Measurements from ENCODE around the gene TET2.

The TET2 gene

GRCh38 chr4:105179539-105180401, 33.1 kb downstream of the TET2 start:
- no peak overlapping the region for H3K9ac ChIP-seq
- TF ChIP-seq Cebpa-rat (IDR thresholded peaks at IDR 0.05) = no peak
- H3K4me1 ChIP-seq = no peaks in the 10 kb centered on the region
- H3K9me3 ChIP-seq = peaks cover 10% of the 10 kb centered on the region
- peaks cover 5% of the 10 kb centered on the region; the same call in 1 of the 2 replicates for H4K20me1 ChIP-seq
- no peak overlapping the region for H3K4me3 ChIP-seq
- H3K27ac ChIP-seq = no peak overlapping the region
- H3K36me3 ChIP-seq = peaks cover 14% of the 10 kb centered on the region
- no peak overlapping the region for H3K4me2 ChIP-seq
- H3K27me3 ChIP-seq = no peaks in the 10 kb centered on the region

- Histone ChIP-seq H3K27ac (no peak overlapping the region), H4K20me1 (peaks cover 5% of the 10 kb centered on the region; the same call in 1 of the 2 replicates), H3K36me3 (peaks cover 15% of the 10 kb centered on the region), H3K4me2 (no peak overlapping the region), H3K4me3 (no peak overlapping the region), H3K27me3 (no peaks in the 10 kb centered on the region), H3K9ac (no peak overlapping the region), H3K4me1 (no peaks in the 10 kb centered on the region), H3K9me3 (no peaks in the 10 kb centered on the region)
- TF ChIP-seq Cebpa-rat (IDR thresholded peaks at IDR 0.05) = no peak
Measured at GRCh38 chr4:105181259-105181658, 34.6 kb downstream of the TET2 start.

GRCh38 chr4:105182211-105182610, 35.5 kb downstream of the TET2 start:
- Histone ChIP-seq H3K4me2 (no peak overlapping the region), H3K27me3 (no peaks in the 10 kb centered on the region), H3K4me3 (no peak overlapping the region), H3K4me1 (no peaks in the 10 kb centered on the region), H3K27ac (no peak overlapping the region), H3K36me3 (peaks cover 13% of the 10 kb centered on the region; the same call in 1 of the 2 replicates), H3K9me3 (no peaks in the 10 kb centered on the region), H3K9ac (no peak overlapping the region), H4K20me1 (peaks cover 5% of the 10 kb centered on the region; the same call in 1 of the 2 replicates)
- no peak for TF ChIP-seq Cebpa-rat (IDR thresholded peaks at IDR 0.05)

GRCh38 chr4:105184316-105184980, 37.8 kb downstream of the TET2 start:
- H3K27me3 ChIP-seq = no peaks in the 10 kb centered on the region
- TF ChIP-seq Cebpa-rat (IDR thresholded peaks at IDR 0.05) = no peak
- peaks cover 9% of the 10 kb centered on the region; the same call in 1 of the 2 replicates for H3K36me3 ChIP-seq
- no peaks in the 10 kb centered on the region for H3K9me3 ChIP-seq
- H3K4me3 ChIP-seq = no peak overlapping the region
- no peaks in the 10 kb centered on the region for H3K4me1 ChIP-seq
- no peak overlapping the region for H3K9ac ChIP-seq
- no peak overlapping the region for H3K27ac ChIP-seq
- no peak overlapping the region for H3K4me2 ChIP-seq
- H4K20me1 ChIP-seq = peaks cover 4% of the 10 kb centered on the region; the same call in 1 of the 2 replicates

- H3K4me1 ChIP-seq = peaks cover 10% of the 10 kb centered on the region; the same call in 1 of the 2 replicates
- TF ChIP-seq Cebpa-rat (IDR thresholded peaks at IDR 0.05) = no peak
- peaks cover 24% of the 10 kb centered on the region for H3K36me3 ChIP-seq
- no peak overlapping the region for H3K4me2 ChIP-seq
- no peaks in the 10 kb centered on the region for H3K27me3 ChIP-seq
- no peak overlapping the region for H3K4me3 ChIP-seq
- no peak overlapping the region for H3K9ac ChIP-seq
- no peaks in the 10 kb centered on the region for H3K9me3 ChIP-seq
- H4K20me1 ChIP-seq = peaks cover 17% of the 10 kb centered on the region; the same call in 1 of the 2 replicates
- H3K27ac ChIP-seq = no peak overlapping the region
Measured at GRCh38 chr4:105186701-105187161, 40.1 kb downstream of the TET2 start.

GRCh38 chr4:105189855-105190650, 43.4 kb downstream of the TET2 start:
- H3K9me3 ChIP-seq = no peaks in the 10 kb centered on the region; the same call in 1 of the 2 replicates
- TF ChIP-seq Cebpa-rat (IDR thresholded peaks at IDR 0.05) = no peak
- no peak overlapping the region for H3K4me3 ChIP-seq
- H3K27me3 ChIP-seq = no peaks in the 10 kb centered on the region
- H3K27ac ChIP-seq = no peak overlapping the region
- peaks cover 17% of the 10 kb centered on the region; the same call in 1 of the 2 replicates for H4K20me1 ChIP-seq
- peaks cover 12% of the 10 kb centered on the region; the same call in 1 of the 2 replicates for H3K4me1 ChIP-seq
- H3K36me3 ChIP-seq = peaks cover 27% of the 10 kb centered on the region
- H3K9ac ChIP-seq = no peak overlapping the region
- H3K4me2 ChIP-seq = no peak overlapping the region

GRCh38 chr4:105191621-105192210, 45.0 kb downstream of the TET2 start:
- Histone ChIP-seq H4K20me1 (peaks cover 17% of the 10 kb centered on the region; the same call in 1 of the 2 replicates), H3K36me3 (peaks cover 30% of the 10 kb centered on the region), H3K27ac (no peak overlapping the region), H3K4me1 (peaks cover 24% of the 10 kb centered on the region), H3K9me3 (no peaks in the 10 kb centered on the region; the same call in 1 of the 2 replicates), H3K4me2 (peak overlapping the region; percentile 7; the same call in 1 of the 2 replicates), H3K4me3 (no peak overlapping the region), H3K27me3 (no peaks in the 10 kb centered on the region), H3K9ac (no peak overlapping the region)
- TF ChIP-seq Cebpa-rat (IDR thresholded peaks at IDR 0.05) = no peak

- Histone ChIP-seq H3K9ac (no peak overlapping the region), H3K27me3 (no peaks in the 10 kb centered on the region), H3K36me3 (peaks cover 30% of the 10 kb centered on the region), H3K4me3 (no peak overlapping the region), H3K4me2 (no peak overlapping the region), H3K27ac (no peak overlapping the region), H4K20me1 (peaks cover 17% of the 10 kb centered on the region; the same call in 1 of the 2 replicates), H3K9me3 (no peaks in the 10 kb centered on the region; the same call in 1 of the 2 replicates), H3K4me1 (peaks cover 27% of the 10 kb centered on the region)
- TF ChIP-seq Cebpa-rat (IDR thresholded peaks at IDR 0.05) = no peak
Measured at GRCh38 chr4:105192474-105192873, 45.8 kb downstream of the TET2 start.

- H3K4me3 ChIP-seq = no peak overlapping the region
- H3K27ac ChIP-seq = no peak overlapping the region
- H3K4me2 ChIP-seq = no peak overlapping the region
- no peak for TF ChIP-seq Cebpa-rat (IDR thresholded peaks at IDR 0.05)
- H4K20me1 ChIP-seq = peaks cover 17% of the 10 kb centered on the region; the same call in 1 of the 2 replicates
- H3K36me3 ChIP-seq = peaks cover 30% of the 10 kb centered on the region
- H3K27me3 ChIP-seq = no peaks in the 10 kb centered on the region
- H3K9ac ChIP-seq = no peak overlapping the region
- H3K4me1 ChIP-seq = peaks cover 27% of the 10 kb centered on the region
- no peaks in the 10 kb centered on the region; the same call in 1 of the 2 replicates for H3K9me3 ChIP-seq
Measured at GRCh38 chr4:105192910-105193309, 46.2 kb downstream of the TET2 start.
